HG03442 (cell line): ENCODE data around the gene RAPGEF3.

Experiments used
- ATAC-seq: cut with Tn5 transposase; IDR thresholded peaks from one replicate; pipeline ENCODE4 v1.9.1; 2021; ENCODE audit warnings: mild to moderate bottlenecking, moderate library complexity; ENCODE audit not compliant: unreplicated experiment

The RAPGEF3 gene

DNA sequence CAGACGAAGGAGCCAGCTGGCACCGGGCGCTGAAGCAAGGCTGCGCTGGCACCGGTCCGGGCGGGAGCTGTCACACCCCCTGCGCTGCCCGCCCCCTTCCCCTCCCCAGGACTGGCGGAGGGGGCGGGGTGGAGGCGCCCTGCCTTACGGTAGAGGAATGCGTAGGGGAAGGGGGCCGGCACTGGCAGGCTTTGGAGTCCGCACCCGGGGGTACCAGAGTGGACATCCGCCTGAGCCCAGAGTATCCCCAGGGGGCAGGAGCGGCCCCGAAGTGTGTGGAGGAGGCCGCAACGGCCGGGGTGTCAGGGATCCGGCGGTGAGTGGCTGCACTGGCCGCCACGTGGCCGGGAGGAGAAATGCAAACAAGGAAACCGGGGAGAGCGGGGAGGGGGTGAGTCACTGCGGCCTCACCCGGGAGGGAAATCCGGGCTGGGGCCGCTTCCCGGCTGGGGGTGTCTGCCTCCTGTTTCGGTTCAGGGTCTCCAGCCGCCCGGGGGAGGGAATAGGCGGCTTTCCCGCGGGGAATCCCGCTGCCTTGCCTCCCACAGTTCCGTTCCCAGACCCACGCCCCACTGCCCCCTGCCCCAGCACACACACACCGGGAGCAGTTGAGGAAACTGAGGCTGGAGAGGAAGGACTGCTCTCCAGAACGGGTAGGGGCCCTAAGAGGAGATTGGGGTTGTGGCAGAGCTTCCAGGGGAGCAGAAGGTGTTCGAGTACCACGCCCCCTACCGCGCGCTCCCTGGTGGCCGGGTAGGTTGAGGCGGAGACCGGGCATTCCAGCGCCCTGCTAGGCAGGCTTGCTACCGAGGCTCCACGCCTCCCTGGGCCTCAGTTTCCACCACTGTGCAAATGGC lies at the start of gene RAPGEF3:
Gene RAPGEF3 (minus strand): TSS at position 47 of the 857 bp plus-strand sequence. CDS start 324 bp downstream, outside the sequence.
- peak; percentile 46 for ATAC-seq

DNA sequence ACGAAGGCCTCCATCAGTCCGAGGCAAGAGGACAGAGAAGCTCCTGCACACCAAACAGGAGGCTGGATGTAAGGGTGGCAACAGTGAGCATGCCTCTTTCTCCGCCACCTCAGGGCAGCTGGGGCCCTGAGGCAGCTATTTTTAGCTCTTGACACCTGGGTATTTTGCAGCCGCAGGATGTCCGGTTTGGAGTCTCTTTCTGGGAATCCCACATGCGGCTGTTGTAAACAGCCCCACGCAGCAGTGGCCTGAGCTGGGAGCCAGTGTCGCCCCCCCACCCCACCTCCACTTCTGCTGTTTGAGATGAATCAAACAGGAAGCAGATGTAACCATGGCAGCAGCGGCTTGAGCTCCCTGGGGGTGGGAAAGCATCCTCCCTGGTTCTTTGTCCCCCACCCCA lies 49.4 kb upstream of the RAPGEF3 start:
- peak; percentile 26 for ATAC-seq

GRCh38 chr12:47807338-47807737 lies 48.7 kb upstream of the RAPGEF3 start:
- no peak for ATAC-seq

GRCh38 chr12:47805417-47805816 lies 46.7 kb upstream of the RAPGEF3 start:
- no peak for ATAC-seq

- ATAC-seq = no peak
These were observed 45.5 kb upstream of the RAPGEF3 start for GRCh38 chr12:47804171-47804570.

- ATAC-seq = no peak
These were observed 44.7 kb upstream of the RAPGEF3 start for GRCh38 chr12:47803191-47803875.

- no peak for ATAC-seq
These were observed 43.6 kb upstream of the RAPGEF3 start for GRCh38 chr12:47802312-47802711.

DNA sequence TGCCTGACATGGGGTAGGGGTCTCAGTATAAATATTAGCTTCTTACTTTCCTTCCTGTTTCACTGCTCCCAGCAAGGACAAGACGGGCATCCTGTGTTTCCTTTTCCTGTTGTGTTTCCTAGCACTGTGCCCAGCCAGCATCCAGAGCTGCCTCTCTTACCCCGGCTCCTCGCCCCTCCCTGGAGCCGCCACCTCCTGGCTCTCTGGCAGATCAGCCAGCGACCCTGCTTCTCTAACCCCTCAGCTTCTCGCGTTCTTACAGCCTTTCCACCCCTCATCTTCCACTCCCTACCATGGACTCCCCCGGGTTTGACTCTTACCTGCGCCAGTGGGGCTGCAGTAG lies 43.2 kb upstream of the RAPGEF3 start:
- no peak for ATAC-seq

GRCh38 chr12:47801170-47801903 lies 42.7 kb upstream of the RAPGEF3 start:
- ATAC-seq = no peak

- ATAC-seq = no peak
These were observed 41.9 kb upstream of the RAPGEF3 start for GRCh38 chr12:47800582-47800981.

GRCh38 chr12:47799357-47799955 lies 40.8 kb upstream of the RAPGEF3 start:
- no peak for ATAC-seq

- ATAC-seq = no peak
These were observed 39.8 kb upstream of the RAPGEF3 start for GRCh38 chr12:47798382-47798948.

- peak; percentile 74 for ATAC-seq
These were observed 38.8 kb upstream of the RAPGEF3 start for GRCh38 chr12:47797441-47797840.

GRCh38 chr12:47795814-47796411 lies 37.2 kb upstream of the RAPGEF3 start:
- ATAC-seq = no peak

GRCh38 chr12:47795121-47795813 lies 36.6 kb upstream of the RAPGEF3 start:
- no peak for ATAC-seq

DNA sequence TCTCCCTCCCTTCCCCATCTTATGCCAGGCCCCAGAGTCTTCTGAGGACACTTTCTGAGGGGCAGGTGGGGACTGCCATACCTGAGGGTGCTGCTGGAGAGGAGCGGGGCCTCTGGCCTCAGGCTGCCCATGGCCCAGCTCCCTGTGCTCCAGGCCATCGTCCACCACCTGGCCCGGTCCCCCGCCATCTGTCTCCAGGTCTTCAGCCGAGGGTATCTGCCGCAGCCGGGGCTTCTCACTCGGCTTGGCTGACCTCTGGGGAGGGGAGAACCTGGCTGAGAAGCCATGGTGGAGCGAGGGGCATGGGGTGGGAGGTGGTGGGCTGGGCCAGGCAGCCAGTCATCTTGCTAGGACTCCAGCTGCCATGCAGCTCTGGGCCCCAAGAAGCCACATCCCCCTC lies 36.0 kb upstream of the RAPGEF3 start:
- no peak for ATAC-seq

DNA sequence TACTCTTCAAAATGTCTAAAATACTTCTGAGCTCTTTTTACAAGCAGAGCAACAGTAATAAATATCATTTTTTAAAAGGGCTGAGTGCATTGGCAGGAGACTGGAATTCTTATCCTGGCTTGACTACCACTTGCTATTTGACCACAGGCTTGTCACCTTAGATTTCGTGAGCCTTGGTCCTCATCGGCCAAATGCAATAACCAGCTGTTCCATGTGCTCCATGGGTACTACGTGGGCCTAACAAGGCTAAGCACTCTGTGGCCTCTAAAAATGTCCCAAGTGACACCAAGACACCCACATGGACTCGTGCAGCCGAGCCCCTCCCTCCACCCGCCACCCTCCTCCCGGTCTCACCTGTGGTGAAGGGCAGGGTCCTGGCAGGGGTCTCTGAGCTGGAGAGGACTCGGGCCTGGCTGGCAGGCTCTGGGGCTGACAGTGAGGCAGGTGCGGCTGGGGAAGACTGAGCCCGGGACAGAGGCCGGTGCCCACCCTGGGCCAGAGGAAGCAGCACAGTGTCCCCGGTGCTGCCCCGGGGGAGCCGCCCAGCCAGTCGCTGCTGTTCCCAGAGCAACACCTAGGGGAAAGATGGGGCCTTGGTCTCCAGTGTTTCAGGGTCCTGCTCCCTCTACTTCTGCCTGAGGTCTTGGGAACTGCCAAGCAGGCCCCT lies 34.5 kb upstream of the RAPGEF3 start:
- ATAC-seq = no peak

GRCh38 chr12:47791874-47792273 lies 33.2 kb upstream of the RAPGEF3 start:
- no peak for ATAC-seq

DNA sequence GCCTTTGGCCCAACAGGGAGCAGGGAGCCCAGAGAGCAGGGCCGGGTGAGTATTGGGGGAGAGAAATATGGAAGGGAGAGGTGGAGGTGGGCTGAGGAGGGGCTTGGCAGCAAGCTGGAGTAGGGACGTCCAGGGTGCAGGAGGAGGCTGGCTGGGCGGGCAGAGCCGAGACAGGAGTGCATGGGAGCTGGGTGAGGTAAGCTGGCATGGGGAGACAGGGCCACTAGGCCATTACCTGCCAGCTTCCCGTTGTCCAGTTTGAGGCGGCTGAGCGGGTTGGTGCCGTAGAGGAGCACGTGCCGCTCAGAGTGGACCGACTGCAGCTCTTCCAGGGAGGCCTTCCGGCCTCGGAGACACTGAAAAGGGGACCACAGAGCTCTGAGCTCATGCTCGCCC lies 32.7 kb upstream of the RAPGEF3 start:
- no peak for ATAC-seq
